HepG2 (cell line): ENCODE measurements around the gene LSM3. TPM values are rescaled to one million over a fixed set of nuclear protein-coding genes. Genes with fewer than 3 reads are reported as not detected.

ENCODE experiments used
- MIER2 ChIP-seq: IDR thresholded peaks from 2 replicates; pipeline ENCODE4 v1.6.1; 2016; ENCODE audit warnings: missing biosample characterization, missing genetic modification reagents
- PHF8 ChIP-seq: sonication (generic); formaldehyde crosslinking; IDR thresholded peaks from 2 replicates; pipeline ENCODE4 v1.5.0; 2020; ENCODE audit warnings: missing genetic modification reagents
- PLRG1 ChIP-seq: fragments of 450-650 bp; conservative IDR thresholded peaks from 2 replicates; pipeline ENCODE4 v1.6.1; 2016
- SP2 ChIP-seq: sonication (generic); formaldehyde crosslinking; IDR thresholded peaks from 2 replicates; pipeline ENCODE4 v1.5.1; 2020; ENCODE audit warnings: mild to moderate bottlenecking, missing genetic modification reagents
- TARDBP ChIP-seq: sonication (generic); formaldehyde crosslinking; IDR thresholded peaks from 2 replicates; pipeline ENCODE4 v1.8.0; 2022; ENCODE audit warnings: mild to moderate bottlenecking, missing genetic modification reagents
- TEAD3 ChIP-seq: optimal IDR thresholded peaks from 2 replicates; pipeline ENCODE3; 2016; ENCODE audit warnings: borderline replicate concordance
- TOE1 ChIP-seq: sonication (generic); formaldehyde crosslinking; IDR thresholded peaks from 2 replicates; pipeline ENCODE4 v1.4.0; 2020; ENCODE audit warnings: mild to moderate bottlenecking, missing genetic modification reagents
- ZNF547 ChIP-seq: sonication (generic); formaldehyde crosslinking; IDR thresholded peaks from 2 replicates; pipeline ENCODE4 v1.5.1; 2020; ENCODE audit warnings: mild to moderate bottlenecking, missing genetic modification reagents
- ZNF768 ChIP-seq: sonication (generic); formaldehyde crosslinking; IDR thresholded peaks from 2 replicates; pipeline ENCODE4 v1.4.0; 2020; ENCODE audit warnings: missing genetic modification reagents
- ZNF850 ChIP-seq: sonication (generic); formaldehyde crosslinking; conservative IDR thresholded peaks from 2 replicates; pipeline ENCODE4 v1.9.0; 2021; ENCODE audit warnings: mild to moderate bottlenecking, missing genetic modification reagents
- polyA plus RNA-seq, 8 experiments: library from polyadenylated mRNA; depleted of rRNA in 3 of 8; stranded (reverse) in 7 of 8; unstranded in 1 of 8; fragments of >200 nt; fragmentation: Illumina TruSeq in 4 of 8; extraction: Trizol in 4 of 8; gene quantifications; 2 replicates each; pipeline versions ENCODE4 v1.2.1 to v1.2.3, GENCODE V29; 2011 to 2016; ENCODE audit warnings: low read depth in 4 of 8, missing spikeins in 1 of 8, mixed read lengths in 1 of 8; ENCODE audit not compliant: insufficient read depth in 1 of 8
- total RNA-seq, 5 experiments: library from RNA; depleted of rRNA; stranded (reverse); fragments of >200 nt; fragmentation: Illumina TruSeq; extraction: Trizol; gene quantifications; 2 replicates each; pipeline ENCODE4 v1.2.3, GENCODE V29; 2016; ENCODE audit warnings: low read depth in 1 of 5
- TF ChIP-seq, protein P1 (sequence below): sonication (generic); formaldehyde crosslinking; IDR thresholded peaks from 2 replicates; pipeline ENCODE4 v1.9.0; 2021; ENCODE audit warnings: mild to moderate bottlenecking, missing genetic modification reagents
- TF ChIP-seq, protein P2 (sequence below): IDR thresholded peaks from 2 replicates; pipeline ENCODE4 v1.6.1; 2018; ENCODE audit warnings: missing genetic modification reagents, mild to moderate bottlenecking, missing compliant biosample characterization
- TF ChIP-seq, protein P3 (sequence below): sonication (generic); formaldehyde crosslinking; IDR thresholded peaks from 2 replicates; pipeline ENCODE4 v1.5.1; 2020; ENCODE audit warnings: missing genetic modification reagents, mild to moderate bottlenecking, borderline replicate concordance

Gene LSM3
- total and polyA plus RNA-seq, 2 of the 13 experiments (the other 11 are each of a cell fraction or from before 2014, with no cell fraction given) = 5.1 to 19.4 TPM

DNA sequence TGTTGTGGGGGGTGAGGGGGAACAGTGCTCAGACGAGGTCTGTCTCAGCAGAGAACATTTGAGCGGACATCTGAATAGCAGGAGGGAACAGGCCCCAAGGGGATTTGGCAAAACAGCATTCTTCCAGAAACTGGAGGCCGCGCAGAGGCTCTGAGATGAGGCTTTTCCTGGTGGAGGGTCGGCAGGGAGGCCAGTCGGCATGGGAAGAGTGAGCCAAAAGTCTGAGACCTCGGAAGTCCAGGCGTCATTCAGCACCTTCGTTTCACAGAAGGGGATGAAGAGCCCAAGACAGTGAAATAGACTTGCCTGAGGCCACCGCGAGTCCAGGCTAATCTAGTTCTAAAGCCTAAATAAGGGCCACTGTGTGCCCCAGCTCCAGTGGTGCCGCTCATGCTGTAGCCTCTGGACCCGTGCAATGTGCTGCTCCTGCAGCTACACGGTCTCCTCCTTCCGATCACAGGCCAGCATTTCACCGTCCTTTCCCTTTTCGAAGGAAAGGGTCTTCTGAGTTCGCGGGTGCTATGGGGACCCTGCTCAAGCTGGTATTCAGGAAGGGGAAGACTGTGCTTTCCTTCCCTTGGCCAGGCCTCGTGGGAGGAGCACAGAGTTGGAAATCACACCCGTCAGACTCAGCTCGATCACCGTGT, 24.4 kb downstream of the LSM3 start (continued):
- TF ChIP-seq, protein P1, sequence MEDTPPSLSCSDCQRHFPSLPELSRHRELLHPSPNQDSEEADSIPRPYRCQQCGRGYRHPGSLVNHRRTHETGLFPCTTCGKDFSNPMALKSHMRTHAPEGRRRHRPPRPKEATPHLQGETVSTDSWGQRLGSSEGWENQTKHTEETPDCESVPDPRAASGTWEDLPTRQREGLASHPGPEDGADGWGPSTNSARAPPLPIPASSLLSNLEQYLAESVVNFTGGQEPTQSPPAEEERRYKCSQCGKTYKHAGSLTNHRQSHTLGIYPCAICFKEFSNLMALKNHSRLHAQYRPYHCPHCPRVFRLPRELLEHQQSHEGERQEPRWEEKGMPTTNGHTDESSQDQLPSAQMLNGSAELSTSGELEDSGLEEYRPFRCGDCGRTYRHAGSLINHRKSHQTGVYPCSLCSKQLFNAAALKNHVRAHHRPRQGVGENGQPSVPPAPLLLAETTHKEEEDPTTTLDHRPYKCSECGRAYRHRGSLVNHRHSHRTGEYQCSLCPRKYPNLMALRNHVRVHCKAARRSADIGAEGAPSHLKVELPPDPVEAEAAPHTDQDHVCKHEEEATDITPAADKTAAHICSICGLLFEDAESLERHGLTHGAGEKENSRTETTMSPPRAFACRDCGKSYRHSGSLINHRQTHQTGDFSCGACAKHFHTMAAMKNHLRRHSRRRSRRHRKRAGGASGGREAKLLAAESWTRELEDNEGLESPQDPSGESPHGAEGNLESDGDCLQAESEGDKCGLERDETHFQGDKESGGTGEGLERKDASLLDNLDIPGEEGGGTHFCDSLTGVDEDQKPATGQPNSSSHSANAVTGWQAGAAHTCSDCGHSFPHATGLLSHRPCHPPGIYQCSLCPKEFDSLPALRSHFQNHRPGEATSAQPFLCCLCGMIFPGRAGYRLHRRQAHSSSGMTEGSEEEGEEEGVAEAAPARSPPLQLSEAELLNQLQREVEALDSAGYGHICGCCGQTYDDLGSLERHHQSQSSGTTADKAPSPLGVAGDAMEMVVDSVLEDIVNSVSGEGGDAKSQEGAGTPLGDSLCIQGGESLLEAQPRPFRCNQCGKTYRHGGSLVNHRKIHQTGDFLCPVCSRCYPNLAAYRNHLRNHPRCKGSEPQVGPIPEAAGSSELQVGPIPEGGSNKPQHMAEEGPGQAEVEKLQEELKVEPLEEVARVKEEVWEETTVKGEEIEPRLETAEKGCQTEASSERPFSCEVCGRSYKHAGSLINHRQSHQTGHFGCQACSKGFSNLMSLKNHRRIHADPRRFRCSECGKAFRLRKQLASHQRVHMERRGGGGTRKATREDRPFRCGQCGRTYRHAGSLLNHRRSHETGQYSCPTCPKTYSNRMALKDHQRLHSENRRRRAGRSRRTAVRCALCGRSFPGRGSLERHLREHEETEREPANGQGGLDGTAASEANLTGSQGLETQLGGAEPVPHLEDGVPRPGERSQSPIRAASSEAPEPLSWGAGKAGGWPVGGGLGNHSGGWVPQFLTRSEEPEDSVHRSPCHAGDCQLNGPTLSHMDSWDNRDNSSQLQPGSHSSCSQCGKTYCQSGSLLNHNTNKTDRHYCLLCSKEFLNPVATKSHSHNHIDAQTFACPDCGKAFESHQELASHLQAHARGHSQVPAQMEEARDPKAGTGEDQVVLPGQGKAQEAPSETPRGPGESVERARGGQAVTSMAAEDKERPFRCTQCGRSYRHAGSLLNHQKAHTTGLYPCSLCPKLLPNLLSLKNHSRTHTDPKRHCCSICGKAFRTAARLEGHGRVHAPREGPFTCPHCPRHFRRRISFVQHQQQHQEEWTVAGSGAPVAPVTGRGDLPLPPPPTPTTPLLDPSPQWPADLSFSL (CRISPR knock-in tag) = no peak
- TF ChIP-seq, protein P2, sequence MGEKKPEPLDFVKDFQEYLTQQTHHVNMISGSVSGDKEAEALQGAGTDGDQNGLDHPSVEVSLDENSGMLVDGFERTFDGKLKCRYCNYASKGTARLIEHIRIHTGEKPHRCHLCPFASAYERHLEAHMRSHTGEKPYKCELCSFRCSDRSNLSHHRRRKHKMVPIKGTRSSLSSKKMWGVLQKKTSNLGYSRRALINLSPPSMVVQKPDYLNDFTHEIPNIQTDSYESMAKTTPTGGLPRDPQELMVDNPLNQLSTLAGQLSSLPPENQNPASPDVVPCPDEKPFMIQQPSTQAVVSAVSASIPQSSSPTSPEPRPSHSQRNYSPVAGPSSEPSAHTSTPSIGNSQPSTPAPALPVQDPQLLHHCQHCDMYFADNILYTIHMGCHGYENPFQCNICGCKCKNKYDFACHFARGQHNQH (CRISPR knock-in tag) = no peak
- TF ChIP-seq ZNF768 (CRISPR knock-in tag) (peak; percentile 99; the same call in 1 of the 2 replicates), ZNF547 (CRISPR knock-in tag) (no peak), PHF8 (0 out of 2 replicates have a peak, but pooled peaks have one; percentile 1), MIER2 (CRISPR knock-in tag) (no peak), PLRG1 (no peak), TARDBP (CRISPR knock-in tag) (no peak), TEAD3 (CRISPR knock-in tag) (no peak), ZNF850 (CRISPR knock-in tag) (no peak), SP2 (CRISPR knock-in tag) (0 out of 2 replicates have a peak, but pooled peaks have one; percentile 16), TOE1 (CRISPR knock-in tag) (no peak)
- TF ChIP-seq, protein P3, sequence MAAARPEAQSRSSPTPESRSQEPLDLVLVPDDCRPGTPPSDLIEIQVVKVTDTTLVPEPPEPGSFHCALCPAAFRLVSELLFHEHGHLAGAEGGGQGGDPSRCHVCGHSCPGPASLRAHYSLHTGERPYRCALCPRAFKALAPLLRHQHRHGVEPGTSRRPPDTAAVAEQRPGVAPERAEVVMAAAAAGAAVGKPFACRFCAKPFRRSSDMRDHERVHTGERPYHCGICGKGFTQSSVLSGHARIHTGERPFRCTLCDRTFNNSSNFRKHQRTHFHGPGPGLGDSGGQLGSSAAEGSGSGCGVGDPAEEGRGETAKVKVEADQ (CRISPR knock-in tag) = no peak
